SK-N-MC (cell line): ENCODE measurements around the gene PLEKHJ1.

ENCODE experiments used
- EZH2 ChIP-seq: fragments of 200-600 bp; sonication (generic); IDR thresholded peaks from one replicate; pipeline ENCODE4 v1.6.1; 2017; ENCODE audit warnings: antibody characterized with exemption
- FOXP2 ChIP-seq: optimal IDR thresholded peaks from 2 replicates; pipeline ENCODE3; 2011; ENCODE audit warnings: mild to moderate bottlenecking, moderate library complexity; ENCODE audit not compliant: insufficient read depth; ENCODE audit errors: extremely low read length, control extremely low read depth
- POLR2AphosphoS5 ChIP-seq: IDR thresholded peaks from 2 replicates; pipeline ENCODE4 v1.6.1; 2012; ENCODE audit warnings: mild to moderate bottlenecking, low read depth, low read length, borderline replicate concordance

GRCh38 chr19:2250766-2251105 is 14.6 kb upstream of the PLEKHJ1 start:
- TF ChIP-seq EZH2, result no peak
- TF ChIP-seq POLR2AphosphoS5, result no peak
- TF ChIP-seq FOXP2, result no peak
